Measurements from ENCODE around the gene SV2B.
"Not testable (repeated sequence)": the region's sequence is repeated elsewhere in the genome, so short reads cannot be mapped to it uniquely, and the experiment has no call there.

The SV2B gene, protein sequence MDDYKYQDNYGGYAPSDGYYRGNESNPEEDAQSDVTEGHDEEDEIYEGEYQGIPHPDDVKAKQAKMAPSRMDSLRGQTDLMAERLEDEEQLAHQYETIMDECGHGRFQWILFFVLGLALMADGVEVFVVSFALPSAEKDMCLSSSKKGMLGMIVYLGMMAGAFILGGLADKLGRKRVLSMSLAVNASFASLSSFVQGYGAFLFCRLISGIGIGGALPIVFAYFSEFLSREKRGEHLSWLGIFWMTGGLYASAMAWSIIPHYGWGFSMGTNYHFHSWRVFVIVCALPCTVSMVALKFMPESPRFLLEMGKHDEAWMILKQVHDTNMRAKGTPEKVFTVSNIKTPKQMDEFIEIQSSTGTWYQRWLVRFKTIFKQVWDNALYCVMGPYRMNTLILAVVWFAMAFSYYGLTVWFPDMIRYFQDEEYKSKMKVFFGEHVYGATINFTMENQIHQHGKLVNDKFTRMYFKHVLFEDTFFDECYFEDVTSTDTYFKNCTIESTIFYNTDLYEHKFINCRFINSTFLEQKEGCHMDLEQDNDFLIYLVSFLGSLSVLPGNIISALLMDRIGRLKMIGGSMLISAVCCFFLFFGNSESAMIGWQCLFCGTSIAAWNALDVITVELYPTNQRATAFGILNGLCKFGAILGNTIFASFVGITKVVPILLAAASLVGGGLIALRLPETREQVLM

GRCh38 chr15:91099995-91100813 lies at the start of gene SV2B:
Gene SV2B, plus strand, starts transcription at chr15:91100257. Its CDS starts 126,007 bp downstream, at chr15:91226264.
- DNase-seq (ENCODE audit: low spot score): no peak

GRCh38 chr15:91051248-91051647 lies 48.8 kb upstream of the SV2B start:
- no peak for DNase-seq (ENCODE audit: low spot score)

DNA sequence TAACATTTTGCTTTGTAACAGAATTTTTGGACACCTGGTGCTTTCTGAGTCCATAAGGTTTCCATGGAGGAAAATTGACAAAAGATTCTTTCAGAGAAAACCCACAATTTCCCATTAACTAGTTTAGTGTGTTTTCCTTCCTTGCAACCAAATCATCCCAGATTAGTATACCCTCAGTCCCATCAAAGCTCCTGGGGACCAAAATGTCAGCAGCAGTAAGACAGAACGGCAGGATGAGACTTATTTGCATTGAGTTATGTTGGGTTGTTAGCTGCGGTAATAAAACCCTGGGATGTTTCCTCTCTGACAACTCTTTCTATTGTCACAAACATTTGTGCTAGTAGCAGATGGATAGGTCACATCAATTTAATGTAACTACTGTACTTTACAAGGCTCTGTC lies 45.2 kb upstream of the SV2B start:
- DNase-seq (ENCODE audit: low spot score): no peak

DNA sequence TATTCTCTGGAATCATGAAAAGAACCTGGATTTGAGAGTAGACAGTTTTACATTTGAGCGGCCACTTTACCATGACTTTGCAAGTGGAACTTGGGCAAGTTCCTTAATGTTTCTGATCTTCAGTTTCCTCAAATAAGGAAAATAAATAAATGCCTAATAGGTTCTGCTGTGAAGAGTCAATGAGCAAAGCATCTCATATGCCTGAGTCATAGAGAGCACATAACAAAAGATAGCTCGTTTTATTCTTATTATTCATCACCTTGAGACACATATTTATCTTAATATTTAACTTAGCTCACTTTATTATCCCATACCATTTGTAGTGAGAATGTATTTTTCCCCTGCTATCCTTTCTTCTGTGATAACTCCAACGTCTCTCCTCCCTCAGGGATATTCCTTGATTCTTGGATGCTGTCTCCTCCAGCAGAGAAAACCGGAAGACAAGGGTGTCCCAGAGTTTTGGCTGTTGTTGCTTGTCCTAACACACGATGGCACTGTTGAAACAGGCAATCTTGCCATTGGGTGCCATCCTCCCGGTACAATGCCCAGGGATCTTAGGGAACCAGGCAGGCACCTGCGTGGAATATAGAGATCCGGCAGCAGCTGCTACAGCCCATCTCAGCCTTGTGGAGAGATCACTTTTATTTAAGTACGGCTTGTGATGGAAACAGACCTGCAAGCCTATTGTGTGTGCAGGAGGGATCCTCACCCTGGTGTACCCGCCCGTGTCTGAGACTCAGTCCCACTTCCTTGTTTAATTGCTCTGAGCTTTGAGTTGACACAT lies 44.3 kb upstream of the SV2B start:
- DNase-seq (ENCODE audit: low spot score): peak; percentile 35

GRCh38 chr15:91061230-91061629 lies 38.8 kb upstream of the SV2B start:
- DNase-seq (ENCODE audit: low spot score): no peak

- no peak for DNase-seq (ENCODE audit: low spot score)
Observed at GRCh38 chr15:91061997-91062396, 38.1 kb upstream of the SV2B start.

- no peak for DNase-seq (ENCODE audit: low spot score)
Observed at GRCh38 chr15:91065505-91065904, 34.6 kb upstream of the SV2B start.

DNA sequence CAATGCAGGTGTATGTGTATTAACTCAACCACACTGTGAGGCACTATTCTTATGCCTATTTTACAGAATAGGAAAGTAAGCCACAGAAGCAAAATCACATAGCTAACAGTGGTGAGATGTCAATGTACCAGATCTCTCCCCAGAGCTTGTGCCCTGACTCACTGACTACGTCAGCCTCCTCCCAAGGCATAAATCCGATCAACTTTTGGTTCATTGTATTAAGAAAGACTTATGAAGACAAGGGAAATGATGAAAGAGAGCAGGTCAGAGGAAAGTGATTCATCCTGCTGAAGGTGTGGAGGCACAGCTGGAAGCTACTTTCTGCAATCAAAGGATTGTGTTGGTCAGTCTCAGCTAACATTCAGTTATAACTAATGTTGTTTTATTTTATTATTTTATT lies 33.0 kb upstream of the SV2B start:
- DNase-seq (ENCODE audit: low spot score): no peak

GRCh38 chr15:91068436-91068835 lies 31.6 kb upstream of the SV2B start:
- DNase-seq (ENCODE audit: low spot score): no peak

GRCh38 chr15:91068966-91069365 lies 31.1 kb upstream of the SV2B start:
- DNase-seq (ENCODE audit: low spot score): no peak

- no peak for DNase-seq (ENCODE audit: low spot score)
Observed at GRCh38 chr15:91070872-91071271, 29.2 kb upstream of the SV2B start.

- DNase-seq (ENCODE audit: low spot score): no peak
Observed at GRCh38 chr15:91072161-91072560, 27.9 kb upstream of the SV2B start.

DNA sequence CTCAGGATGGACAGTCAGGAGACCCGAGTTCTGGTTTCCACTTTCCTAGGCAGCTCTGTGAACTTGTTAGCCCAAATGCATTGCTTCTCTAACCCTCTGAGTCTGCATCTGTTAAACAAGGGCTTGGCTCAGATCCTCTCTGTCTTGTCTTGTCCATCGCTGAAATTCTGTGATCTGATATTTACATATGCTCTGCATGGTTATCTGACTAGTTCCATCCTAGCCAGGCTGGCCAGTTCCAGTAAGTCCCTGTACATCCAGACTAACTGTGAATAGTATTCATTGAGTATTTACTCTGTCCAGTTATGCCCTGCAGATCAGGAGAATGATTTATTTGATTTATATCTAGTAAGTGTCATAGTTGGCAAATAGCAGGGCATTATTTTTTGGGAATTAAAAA lies 27.0 kb upstream of the SV2B start:
- no peak for DNase-seq (ENCODE audit: low spot score)

DNA sequence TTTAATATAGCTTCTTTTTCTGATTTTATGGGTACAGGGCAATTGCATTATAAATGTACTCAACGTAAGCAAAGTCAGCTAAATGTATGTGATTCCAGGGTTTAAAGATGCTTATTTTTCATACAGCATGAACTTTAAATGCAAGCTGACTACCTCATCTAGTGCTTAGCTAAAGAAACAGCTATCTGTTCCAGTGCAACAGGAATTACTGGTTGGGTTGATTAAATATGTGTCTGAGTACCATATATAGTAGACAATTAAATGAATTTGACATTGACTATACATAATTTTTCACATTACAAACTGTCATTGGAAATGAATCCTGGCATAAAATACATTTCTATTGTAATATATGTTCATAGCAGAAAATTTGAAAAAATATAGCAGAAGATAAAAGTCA lies 26.3 kb upstream of the SV2B start:
- no peak for DNase-seq (ENCODE audit: low spot score)

DNA sequence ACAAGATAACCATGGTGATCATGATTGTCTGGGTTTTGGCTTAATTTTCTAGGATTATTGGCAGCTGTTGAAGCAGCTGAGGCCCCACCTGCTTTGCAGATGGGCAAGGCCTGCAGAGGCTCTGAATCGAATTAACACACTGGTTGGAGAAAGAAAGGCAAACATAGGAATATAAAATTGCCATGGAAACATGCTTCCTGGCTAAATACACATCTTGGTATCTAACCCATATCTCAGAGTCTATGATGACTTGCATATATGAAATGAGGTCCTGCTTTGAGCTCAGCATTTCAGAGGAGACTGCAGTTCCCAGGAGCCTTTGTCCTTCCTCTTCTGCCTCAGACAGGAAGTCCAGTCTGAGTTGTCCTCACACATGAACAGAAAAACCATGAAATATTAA lies 24.3 kb upstream of the SV2B start:
- no peak for DNase-seq (ENCODE audit: low spot score)

GRCh38 chr15:91077029-91077428 lies 23.0 kb upstream of the SV2B start:
- no peak for DNase-seq (ENCODE audit: low spot score)

- DNase-seq (ENCODE audit: low spot score): not testable (repeated sequence)
Observed at GRCh38 chr15:91093866-91094265, 6.2 kb upstream of the SV2B start.

DNA sequence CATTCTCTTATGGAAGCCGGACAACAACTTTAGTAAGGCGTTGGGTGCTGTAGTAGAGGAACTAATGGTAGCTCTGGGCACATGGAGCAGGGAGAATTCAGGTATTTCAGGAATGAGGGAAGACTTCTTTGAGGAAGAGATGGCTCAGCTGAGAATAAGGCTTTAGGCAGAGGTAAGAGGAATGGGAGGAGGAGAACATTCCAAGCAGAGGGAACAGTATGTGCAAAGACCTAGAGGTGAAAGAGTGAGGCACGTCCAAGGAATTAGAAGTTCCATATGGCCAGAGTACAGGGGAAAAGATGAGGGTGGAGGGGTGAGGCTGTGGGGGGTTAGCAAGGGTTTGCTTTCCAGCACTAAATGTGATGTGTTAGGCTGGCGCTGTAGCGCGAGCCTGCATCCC lies 1.6 kb upstream of the SV2B start:
- no peak for DNase-seq (ENCODE audit: low spot score)

GRCh38 chr15:91099616-91099994 lies 452 bp upstream of the SV2B start:
- DNase-seq (ENCODE audit: low spot score): no peak

- DNase-seq (ENCODE audit: low spot score): no peak
Observed at GRCh38 chr15:91100814-91101607, 954 bp downstream of the SV2B start.

- DNase-seq (ENCODE audit: low spot score): no peak
Observed at GRCh38 chr15:91101608-91101920, 1.5 kb downstream of the SV2B start.
